ENCODE measurements around the gene ZNF77.

ZNF77 gene

DNA sequence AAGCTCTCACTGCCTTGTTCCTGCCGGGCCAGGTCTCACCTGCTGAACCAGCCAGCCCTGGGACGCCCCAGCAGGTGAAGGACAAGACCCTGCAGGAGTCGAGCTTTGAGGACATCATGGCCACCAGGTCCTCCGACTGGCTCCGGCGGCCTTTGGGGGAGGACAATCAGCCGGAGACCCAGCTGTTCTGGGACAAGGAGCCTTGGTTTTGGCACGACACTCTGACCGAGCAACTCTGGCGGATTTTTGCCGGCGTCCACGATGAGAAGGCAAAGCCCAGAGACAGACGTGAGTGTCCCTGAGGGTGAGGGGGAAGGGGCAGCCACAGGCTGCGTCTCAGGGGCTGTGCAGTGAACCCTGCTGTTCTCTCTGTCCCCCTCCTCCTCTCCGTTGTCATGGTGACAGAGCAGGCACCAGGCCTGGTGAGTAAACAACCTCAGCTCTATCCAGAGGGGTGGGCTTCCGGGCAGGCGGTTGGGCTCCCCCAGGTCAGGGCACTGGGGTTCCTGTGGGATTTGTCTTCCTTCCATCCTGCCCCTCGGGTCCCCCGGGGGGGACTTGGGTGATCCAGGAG, 42.3 kb upstream of the ZNF77 start:
- no peak for TF ChIP-seq CTCF (IDR thresholded peaks at IDR 0.05; ENCODE audit: insufficient read depth, low read depth, low read length, missing control alignments)
- no peak for DNase-seq (ENCODE audit: low read depth)
- H3K4me3 ChIP-seq (ENCODE audit: low read depth, low read length) = no peak overlapping the region

DNA sequence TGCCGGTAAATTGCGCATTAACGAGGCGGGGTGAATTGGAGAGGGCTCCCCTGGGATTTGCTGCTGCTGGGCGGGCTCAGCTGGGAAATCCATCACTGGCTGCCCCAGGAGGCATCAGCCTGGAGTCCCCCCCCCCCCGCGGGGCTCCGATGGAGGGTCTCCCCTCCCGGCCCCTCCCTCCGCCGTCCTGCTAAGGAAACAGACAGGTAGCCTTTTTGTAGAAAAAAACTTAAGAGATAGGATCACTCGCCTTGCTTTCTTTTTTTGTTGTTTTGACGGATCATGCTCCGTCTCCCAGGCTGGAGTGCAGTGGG, 39.4 kb upstream of the ZNF77 start:
- H3K4me3 ChIP-seq (ENCODE audit: low read depth, low read length) = peak overlapping the region; percentile 17
- no peak for DNase-seq (ENCODE audit: low read depth)
- no peak for TF ChIP-seq CTCF (IDR thresholded peaks at IDR 0.05; ENCODE audit: insufficient read depth, low read depth, low read length, missing control alignments)

- DNase-seq (ENCODE audit: low read depth) = no peak
- H3K4me3 ChIP-seq (ENCODE audit: low read depth, low read length) = peak overlapping the region; percentile 17
Observed at GRCh38 chr19:2983351-2984214, 38.8 kb upstream of the ZNF77 start.

DNA sequence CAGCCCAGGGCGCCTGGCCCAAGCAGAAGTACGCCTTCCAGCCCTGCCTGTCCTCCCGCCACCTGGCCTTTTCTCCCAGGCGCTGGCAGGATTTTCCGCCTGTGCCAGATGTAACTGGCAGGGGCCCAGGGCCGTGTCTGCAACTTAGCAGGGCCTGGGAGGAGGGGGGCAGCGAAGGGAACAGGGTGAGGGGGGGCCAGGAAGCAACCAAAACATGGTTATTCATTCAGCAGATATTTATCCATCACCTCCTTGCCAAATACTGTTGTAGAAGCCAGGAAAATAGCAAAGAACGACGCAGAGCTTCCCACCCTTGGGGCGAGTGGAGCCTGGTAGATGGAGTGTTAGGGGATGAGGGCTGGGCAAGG, 38.2 kb upstream of the ZNF77 start:
- TF ChIP-seq CTCF (IDR thresholded peaks at IDR 0.05; ENCODE audit: insufficient read depth, low read depth, low read length, missing control alignments) = no peak
- no peak overlapping the region for H3K4me3 ChIP-seq (ENCODE audit: low read depth, low read length)
- no peak for DNase-seq (ENCODE audit: low read depth)

More at GRCh38 chr19:2983351-2984214, 38.8 kb upstream of the ZNF77 start:
- no peak for TF ChIP-seq CTCF (IDR thresholded peaks at IDR 0.05; ENCODE audit: insufficient read depth, low read depth, low read length, missing control alignments)

GRCh38 chr19:2982561-2982960, 37.8 kb upstream of the ZNF77 start:
- H3K4me3 ChIP-seq (ENCODE audit: low read depth, low read length) = no peak overlapping the region
- no peak for TF ChIP-seq CTCF (IDR thresholded peaks at IDR 0.05; ENCODE audit: insufficient read depth, low read depth, low read length, missing control alignments)
- no peak for DNase-seq (ENCODE audit: low read depth)

- no peak for DNase-seq (ENCODE audit: low read depth)
- no peak overlapping the region for H3K4me3 ChIP-seq (ENCODE audit: low read depth, low read length)
- TF ChIP-seq CTCF (IDR thresholded peaks at IDR 0.05; ENCODE audit: insufficient read depth, low read depth, low read length, missing control alignments) = no peak
Observed at GRCh38 chr19:2981898-2982297, 37.1 kb upstream of the ZNF77 start.

Data from GM12865 (cell line).